IMR-90 (cell line): Measurements from ENCODE around the gene TSEN15. TPM values are rescaled to one million over a fixed set of nuclear protein-coding genes. Genes with fewer than 3 reads are reported as not detected.

ENCODE experiments used
- ATAC-seq: fragments of 200-7000 bp; cut with Tn5 transposase; 2 replicates; pipeline ENCODE4 v1.9.1; 2020; ENCODE audit warnings: low read depth, mild to moderate bottlenecking, moderate library complexity
- BruUV-seq: library from RNA; stranded (reverse); fragments of 400-500 nt; replicated peaks from 2 replicates; lab custom pipeline; 2021; lab: Mats Ljungman, UMichigan
- CTCF ChIA-PET: fragments of 300-600 bp; formaldehyde crosslinking; extraction: SDS; loops from one replicate; lab custom pipeline; 2021; ENCODE audit warnings: antibody characterized with exemption; lab: Yijun Ruan, JAX
- POLR2A ChIA-PET: fragments of 300-600 bp; sonication (Branson Sonifier 250); formaldehyde crosslinking; loops from one replicate; lab custom pipeline; 2022; ENCODE audit warnings: antibody characterized with exemption; ENCODE audit not compliant: unreplicated experiment; lab: Charles Lee
- DNase-seq: peaks from one replicate; pipeline ENCODE4 v3.0.0; 2013
- H2AFZ ChIP-seq: replicated peaks from 2 replicates; pipeline ENCODE3; 2013; ENCODE audit warnings: low read length, mild to moderate bottlenecking; ENCODE audit not compliant: poor library complexity
- H2AK5ac ChIP-seq: 2 replicates; pipeline ENCODE4 v1.6.1; 2013; ENCODE audit warnings: low read depth, low read length, inconsistent platforms
- H2AK9ac ChIP-seq: replicated peaks from 2 replicates; pipeline ENCODE3; 2013; ENCODE audit warnings: mild to moderate bottlenecking, low read depth, low read length, moderate library complexity; ENCODE audit not compliant: poor library complexity
- H2BK120ac ChIP-seq: 2 replicates; pipeline ENCODE4 v1.6.1; 2013; ENCODE audit warnings: low read depth, low read length, inconsistent platforms
- H2BK15ac ChIP-seq: 3 replicates; pipeline ENCODE4 v1.6.1; 2013; ENCODE audit warnings: low read depth, low read length, inconsistent platforms
- H2BK20ac ChIP-seq: 2 replicates; pipeline ENCODE4 v1.6.1; 2013; ENCODE audit warnings: low read depth, mild to moderate bottlenecking, inconsistent platforms, low read length, moderate library complexity
- H2BK5ac ChIP-seq: 2 replicates; pipeline ENCODE4 v1.6.1; 2013; ENCODE audit warnings: mild to moderate bottlenecking, low read depth, low read length, inconsistent platforms; ENCODE audit not compliant: poor library complexity, severe bottlenecking
- H3K14ac ChIP-seq: replicated peaks from 2 replicates; pipeline ENCODE4 v1.6.1; 2013; ENCODE audit warnings: low read depth, low read length, inconsistent platforms
- H3K18ac ChIP-seq: 2 replicates; pipeline ENCODE4 v1.6.1; 2013; ENCODE audit warnings: low read depth, low read length, control low read depth
- H3K23ac ChIP-seq: 2 replicates; pipeline ENCODE4 v1.6.1; 2013; ENCODE audit warnings: low read depth, low read length, inconsistent platforms
- H3K27ac ChIP-seq: 2 replicates; pipeline ENCODE4 v1.5.1; 2013; ENCODE audit warnings: mild to moderate bottlenecking, control low read depth, low read length; ENCODE audit not compliant: insufficient read depth
- H3K27me3 ChIP-seq: 2 replicates; pipeline ENCODE4 v1.6.1; 2013; ENCODE audit warnings: low read length; ENCODE audit not compliant: control insufficient read depth, insufficient read depth
- H3K36me3 ChIP-seq: 2 replicates; pipeline ENCODE4 v1.6.1; 2013; ENCODE audit warnings: low read length, mixed read lengths; ENCODE audit not compliant: control insufficient read depth, insufficient read depth
- H3K4ac ChIP-seq: 2 replicates; pipeline ENCODE4 v1.6.1; 2013; ENCODE audit warnings: low read depth, low read length, inconsistent platforms
- H3K4me1 ChIP-seq: 2 replicates; pipeline ENCODE4 v1.6.1; 2013; ENCODE audit warnings: low read length, mixed read lengths; ENCODE audit not compliant: control insufficient read depth, insufficient read depth
- H3K4me2 ChIP-seq: 2 replicates; pipeline ENCODE4 v1.6.1; 2013; ENCODE audit warnings: low read depth, mild to moderate bottlenecking, control low read depth, low read length, moderate library complexity
- H3K4me3 ChIP-seq: 2 replicates; pipeline ENCODE4 v1.5.1; 2013; ENCODE audit warnings: low read depth, mild to moderate bottlenecking, control low read depth, low read length, moderate library complexity; ENCODE audit not compliant: insufficient read depth
- H3K56ac ChIP-seq: 2 replicates; pipeline ENCODE4 v1.6.1; 2013; ENCODE audit warnings: low read length, inconsistent platforms; ENCODE audit not compliant: insufficient read depth; ENCODE audit errors: extremely low read depth
- H3K79me1 ChIP-seq, 2 experiments: 2 replicates each; pipeline ENCODE4 v1.6.1; 2013; ENCODE audit warnings: low read length in 2 of 2, inconsistent platforms in 1 of 2, low read depth in 1 of 2
- H3K9ac ChIP-seq: 2 replicates; pipeline ENCODE4 v1.6.1; 2013; ENCODE audit warnings: low read depth, low read length, control low read depth
- H3K9me1 ChIP-seq: 2 replicates; pipeline ENCODE4 v1.6.1; 2013; ENCODE audit warnings: low read length, inconsistent platforms; ENCODE audit not compliant: insufficient read depth
- H3K9me3 ChIP-seq: 2 replicates; pipeline ENCODE4 v1.6.1; 2013; ENCODE audit warnings: low read length; ENCODE audit not compliant: control insufficient read depth, insufficient read depth
- H4K20me1 ChIP-seq: 2 replicates; pipeline ENCODE4 v1.6.1; 2013; ENCODE audit warnings: low read length, inconsistent platforms; ENCODE audit not compliant: insufficient read depth
- H4K5ac ChIP-seq: 2 replicates; pipeline ENCODE4 v1.6.1; 2013; ENCODE audit warnings: mild to moderate bottlenecking, low read depth, low read length, control low read depth
- H4K8ac ChIP-seq, 2 experiments: 2 replicates each; pipeline ENCODE4 v1.6.1; 2013; ENCODE audit warnings: low read depth in 2 of 2, low read length in 2 of 2, control low read depth in 1 of 2, inconsistent platforms in 1 of 2
- H4K91ac ChIP-seq: 2 replicates; pipeline ENCODE4 v1.6.1; 2013; ENCODE audit warnings: low read depth, low read length, inconsistent platforms; ENCODE audit not compliant: insufficient read depth
- BHLHE40 ChIP-seq: fragments of 150-350 bp; IDR thresholded peaks from 2 replicates; pipeline ENCODE4 v1.6.1; 2016; ENCODE audit warnings: mild to moderate bottlenecking, low read depth, low read length
- CEBPB ChIP-seq: IDR thresholded peaks from 2 replicates; pipeline ENCODE4 v1.6.1; 2012; ENCODE audit warnings: low read depth, low read length, improper control_type of control experiment
- CHD1 ChIP-seq: IDR thresholded peaks from 2 replicates; pipeline ENCODE4 v1.6.1; 2012; ENCODE audit warnings: low read depth, low read length, improper control_type of control experiment
- CTCF ChIP-seq: conservative IDR thresholded peaks from 2 replicates; pipeline ENCODE4 v1.5.1; 2012; ENCODE audit warnings: mild to moderate bottlenecking, low read depth, low read length, improper control_type of control experiment
- ELK1 ChIP-seq: fragments of 150-350 bp; IDR thresholded peaks from 2 replicates; pipeline ENCODE4 v1.6.1; 2016; ENCODE audit warnings: low read depth, mild to moderate bottlenecking, low read length, moderate library complexity, borderline replicate concordance
- FOS ChIP-seq: fragments of 150-350 bp; IDR thresholded peaks from 2 replicates; pipeline ENCODE4 v1.6.1; 2016; ENCODE audit warnings: low read depth, low read length
- MAFK ChIP-seq: IDR thresholded peaks from 2 replicates; pipeline ENCODE4 v1.6.1; 2012; ENCODE audit warnings: low read depth, low read length, improper control_type of control experiment
- MAZ ChIP-seq: IDR thresholded peaks from 2 replicates; pipeline ENCODE4 v1.6.1; 2012; ENCODE audit warnings: low read depth, mild to moderate bottlenecking, low read length, improper control_type of control experiment, moderate library complexity, borderline replicate concordance
- MXI1 ChIP-seq: IDR thresholded peaks from 2 replicates; pipeline ENCODE4 v1.6.1; 2012; ENCODE audit warnings: low read depth, mild to moderate bottlenecking, low read length, moderate library complexity, borderline replicate concordance
- NFE2L2 ChIP-seq: fragments of 150-350 bp; IDR thresholded peaks from 2 replicates; pipeline ENCODE4 v1.6.1; 2016; ENCODE audit warnings: low read depth, mild to moderate bottlenecking, low read length
- POLR2A ChIP-seq: IDR thresholded peaks from 2 replicates; pipeline ENCODE4 v1.6.1; 2012; ENCODE audit warnings: mild to moderate bottlenecking, low read depth, low read length
- RAD21 ChIP-seq: IDR thresholded peaks from 2 replicates; pipeline ENCODE4 v1.6.1; 2012; ENCODE audit warnings: low read length, improper control_type of control experiment
- RCOR1 ChIP-seq: IDR thresholded peaks from 2 replicates; pipeline ENCODE4 v1.6.1; 2012; ENCODE audit warnings: mild to moderate bottlenecking, low read length, improper control_type of control experiment; ENCODE audit not compliant: insufficient replicate concordance
- RFX5 ChIP-seq: IDR thresholded peaks from 2 replicates; pipeline ENCODE4 v1.8.0; 2012; ENCODE audit warnings: low read depth, mild to moderate bottlenecking, low read length, moderate library complexity
- SMC3 ChIP-seq: fragments of 150-350 bp; IDR thresholded peaks from 2 replicates; pipeline ENCODE4 v1.6.1; 2016; ENCODE audit warnings: low read depth, mild to moderate bottlenecking, antibody characterized with exemption, low read length, moderate library complexity
- USF2 ChIP-seq: fragments of 150-350 bp; IDR thresholded peaks from 2 replicates; pipeline ENCODE4 v1.6.1; 2017; ENCODE audit warnings: mild to moderate bottlenecking, antibody characterized with exemption, low read length, low read depth
- WGBS, 2 experiments: methylation state at CpG; one replicate each; pipeline versions ENCODE4 v1.1.5 to v1.1.7; 2013; ENCODE audit warnings: missing lambda C conversion rate in 2 of 2; ENCODE audit not compliant: insufficient read length in 1 of 2; ENCODE audit errors: extremely low coverage in 2 of 2; 5-methylcytosine and 5-hydroxymethylcytosine counted together
- dilution Hi-C: fragments of 300-500 bp; cut with HindIII; formaldehyde crosslinking; loops from one replicate; pipeline ENCODE4 v1.14.3; 2018; ENCODE audit warnings: low sequenced_read_pairs; ENCODE audit not compliant: unreplicated experiment
- in situ Hi-C: fragments of 300-500 bp; cut with MboI; formaldehyde crosslinking; loops from 3 replicates; pipeline ENCODE4 v1.14.3; 2019; ENCODE audit warnings: low sequenced_read_pairs, inconsistent platforms, mixed read lengths
- intact Hi-C: fragments of 100-400 bp; cut with micrococcal nuclease; formaldehyde crosslinking; loops from 2 replicates; pipeline ENCODE4 v1.10.0; 2022
- polyA plus RNA-seq, 3 experiments: library from polyadenylated mRNA; depleted of rRNA; stranded (reverse); fragments of >200 nt; gene quantifications; 2 replicates each; pipeline ENCODE4 v1.2.3, GENCODE V29; 2012; ENCODE audit warnings: low replicate concordance in 1 of 3
- total RNA-seq: library from RNA; depleted of rRNA; stranded (reverse); fragments of >200 nt; gene quantifications from 2 replicates; pipeline ENCODE4 v1.2.3, GENCODE V29; 2012

The TSEN15 gene
- total and polyA plus RNA-seq, 2 of the 4 experiments (the other 2 are of a cell fraction), result 32.4 to 45.0 TPM

- no peak overlapping the region for H3K9ac ChIP-seq
- H2BK15ac ChIP-seq, result no peak overlapping the region
- no peak overlapping the region for H2BK20ac ChIP-seq
- no peak overlapping the region for H4K91ac ChIP-seq
- H3K4me1 ChIP-seq, result peaks cover 11% of the 10 kb centered on the region
- no peak for TF ChIP-seq MAZ
- TF ChIP-seq USF2, result no peak
- TF ChIP-seq CHD1, result no peak
- no peak for TF ChIP-seq MXI1
- TF ChIP-seq RAD21, result no peak
- no peak for TF ChIP-seq RCOR1
- no peak for TF ChIP-seq CTCF
- no peak for TF ChIP-seq SMC3
- TF ChIP-seq BHLHE40, result no peak
- no peak for TF ChIP-seq ELK1
- TF ChIP-seq POLR2A, result no peak
- TF ChIP-seq RFX5, result no peak
- no peak for TF ChIP-seq MAFK
- no peak for TF ChIP-seq FOS
- no peak for TF ChIP-seq CEBPB
- TF ChIP-seq NFE2L2, result no peak
- no peak overlapping the region for H2AFZ ChIP-seq
- H3K4me2 ChIP-seq, result no peak overlapping the region
- no peak overlapping the region for H4K5ac ChIP-seq
- intact Hi-C loops (no loop called here), dilution Hi-C loops (no loop called here), in situ Hi-C loops (no loop called here)
- H3K14ac ChIP-seq, result no peak overlapping the region
- H2BK5ac ChIP-seq, result no peak overlapping the region
- H3K4ac ChIP-seq, result no peak overlapping the region
- H4K20me1 ChIP-seq, result no peaks in the 10 kb centered on the region
- ATAC-seq, result no peak
- H3K9me1 ChIP-seq, result peaks cover 4% of the 10 kb centered on the region; the same call in 1 of the 2 replicates
- H3K27me3 ChIP-seq, result no peaks in the 10 kb centered on the region
- no TSS peak for BruUV-seq
- no peak overlapping the region for H3K4me3 ChIP-seq
- H2AK9ac ChIP-seq, result no peak overlapping the region
- no peak overlapping the region for H3K23ac ChIP-seq
- H3K27ac ChIP-seq, result no peak overlapping the region
- no peak overlapping the region for H3K18ac ChIP-seq
- ChIA-PET CTCF (no interaction called here), POLR2A (no interaction called here)
- no peak overlapping the region for H4K8ac ChIP-seq
- H2AK5ac ChIP-seq, result no peak overlapping the region
- no peaks in the 10 kb centered on the region for H3K36me3 ChIP-seq
- no peak overlapping the region for H3K56ac ChIP-seq
- WGBS, 2 experiments, result no CpG with 5 or more reads among the region's 3 CpGs
- H3K9me3 ChIP-seq, result no peaks in the 10 kb centered on the region
- no peak for DNase-seq
- no peak overlapping the region for H2BK120ac ChIP-seq
- H3K79me1 ChIP-seq, result peaks cover 0 to 8% of the 10 kb centered on the region in 2 experiments; a peak in 1 of 4 replicates
Measured at GRCh38 chr1:184020855-184021254, 30.7 kb upstream of the TSEN15 start.
